Retinal pigment epithelial cell (primary cell): ENCODE data around the gene BRSK2.
"Not testable (repeated sequence)": the region's sequence is repeated elsewhere in the genome, so short reads cannot be mapped to it uniquely, and the experiment has no call there.

Source experiments
- DNase-seq: peaks from one replicate; pipeline ENCODE4 v3.0.0-alpha.2; 2010; ENCODE audit warnings: low read depth
- H3K4me3 ChIP-seq: 2 replicates; pipeline ENCODE4 v1.5.1; 2011; ENCODE audit warnings: mild to moderate bottlenecking, low read length, control low read depth, moderate library complexity
- CTCF ChIP-seq: conservative IDR thresholded peaks from 2 replicates; pipeline ENCODE4 v1.5.1; 2011; ENCODE audit warnings: low read depth, low read length, control low read depth, inconsistent platforms

BRSK2 gene

GRCh38 chr11:1345737-1346513 lies 43.8 kb upstream of the BRSK2 start:
- H3K4me3 ChIP-seq, result no peak overlapping the region

DNA sequence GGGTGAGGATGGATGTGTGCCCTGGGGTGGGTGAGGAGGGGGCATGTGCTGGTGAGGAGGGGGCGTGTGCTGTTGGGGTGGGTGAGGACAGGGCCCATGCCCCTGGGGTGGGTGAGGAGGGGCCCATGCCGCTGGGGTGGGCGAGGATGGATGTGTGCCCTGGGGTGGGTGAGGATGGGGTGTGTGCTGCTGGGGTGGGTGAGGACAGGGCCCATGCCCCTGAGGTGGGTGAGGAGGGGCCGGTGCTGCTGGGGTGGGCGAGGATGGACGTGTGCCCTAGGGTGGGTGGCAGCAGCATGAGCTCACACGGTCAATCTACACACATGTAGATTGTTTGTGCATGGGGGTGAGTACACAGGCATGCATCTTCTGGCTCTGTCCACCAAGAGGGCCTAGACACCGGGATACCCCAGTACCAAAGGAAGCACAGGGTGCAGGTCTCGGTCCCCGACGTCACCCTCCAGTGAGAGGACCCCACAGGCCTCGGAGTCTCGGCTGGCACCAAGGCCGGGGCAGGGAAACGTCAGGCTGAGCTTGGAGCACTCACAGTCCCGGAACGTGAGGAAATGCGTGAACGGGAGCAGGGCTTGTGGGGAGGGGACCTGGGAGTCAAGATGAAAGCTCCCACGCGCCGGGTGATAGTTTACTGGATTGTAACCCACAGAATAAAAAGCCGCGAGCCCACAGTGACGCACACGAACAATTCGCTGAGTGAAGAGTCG lies 42.9 kb upstream of the BRSK2 start:
- no peak for TF ChIP-seq CTCF

More at GRCh38 chr11:1345737-1346513, 43.8 kb upstream of the BRSK2 start:
- TF ChIP-seq CTCF, result no peak
- DNase-seq, result no peak

DNA sequence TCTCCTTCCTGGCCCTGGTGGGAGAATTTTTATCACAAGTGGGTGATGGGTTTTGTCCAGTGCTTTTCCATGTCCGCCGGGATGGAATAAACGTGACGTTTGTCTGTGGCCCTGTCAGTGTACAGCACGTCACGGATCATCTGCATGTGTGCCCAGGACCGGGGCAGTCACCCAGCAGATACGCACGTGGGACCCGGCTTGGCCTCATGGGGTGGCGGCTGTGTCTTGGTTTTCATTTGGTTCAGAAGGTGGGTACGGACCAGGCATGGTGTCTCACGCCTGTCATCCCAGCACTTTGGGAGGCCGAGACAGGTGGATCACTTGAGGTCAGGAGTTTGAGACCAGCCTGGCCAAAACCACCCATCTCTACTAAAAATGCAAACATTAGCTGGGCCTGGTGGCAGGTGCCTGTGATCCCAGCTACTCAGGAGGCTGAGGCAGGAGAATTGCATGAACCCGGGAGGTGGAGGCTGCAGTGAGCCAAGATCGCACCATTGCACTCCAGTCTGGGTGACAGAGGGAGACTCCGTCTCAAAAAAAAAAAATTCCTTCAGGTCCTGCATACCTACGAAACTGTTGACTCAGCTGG lies 42.2 kb upstream of the BRSK2 start:
- DNase-seq, H3K4me3 ChIP-seq: not testable (repeated sequence)

More for the DNA sequence above, 42.9 kb upstream of the BRSK2 start:
- no peak for DNase-seq
- no peak overlapping the region for H3K4me3 ChIP-seq

DNA sequence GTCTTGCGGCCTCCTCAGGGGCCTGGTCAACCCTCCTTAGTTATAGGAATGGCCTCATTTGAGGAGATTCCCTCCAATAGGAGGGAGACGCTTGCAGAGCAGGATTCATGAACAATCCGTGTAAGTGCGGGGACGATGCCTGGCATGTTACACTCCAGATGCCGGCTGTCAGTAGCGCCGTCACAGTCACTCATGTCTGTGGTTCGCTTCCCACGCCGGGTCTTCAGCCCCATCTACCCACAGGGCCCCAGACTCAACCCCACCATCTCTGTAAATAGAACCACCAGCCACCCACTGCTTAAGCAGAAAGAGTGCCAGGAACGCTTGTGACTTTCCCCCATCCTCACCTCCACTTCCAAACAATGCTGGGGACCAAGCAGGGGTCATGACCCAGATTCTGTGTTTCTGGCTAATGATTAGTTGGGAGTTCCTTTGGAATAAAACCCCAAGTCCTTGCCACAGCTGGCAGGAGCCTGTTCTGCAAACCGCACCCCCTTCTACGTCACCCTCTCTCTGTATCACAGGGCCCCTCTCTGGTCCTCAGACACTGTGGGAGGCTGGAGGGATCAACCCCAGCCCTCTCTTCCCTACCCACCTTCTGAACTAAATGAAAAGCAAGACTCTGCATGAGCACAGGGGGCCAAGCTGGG lies 41.5 kb upstream of the BRSK2 start:
- no peak overlapping the region for H3K4me3 ChIP-seq
- no peak for TF ChIP-seq CTCF
- no peak for DNase-seq

DNA sequence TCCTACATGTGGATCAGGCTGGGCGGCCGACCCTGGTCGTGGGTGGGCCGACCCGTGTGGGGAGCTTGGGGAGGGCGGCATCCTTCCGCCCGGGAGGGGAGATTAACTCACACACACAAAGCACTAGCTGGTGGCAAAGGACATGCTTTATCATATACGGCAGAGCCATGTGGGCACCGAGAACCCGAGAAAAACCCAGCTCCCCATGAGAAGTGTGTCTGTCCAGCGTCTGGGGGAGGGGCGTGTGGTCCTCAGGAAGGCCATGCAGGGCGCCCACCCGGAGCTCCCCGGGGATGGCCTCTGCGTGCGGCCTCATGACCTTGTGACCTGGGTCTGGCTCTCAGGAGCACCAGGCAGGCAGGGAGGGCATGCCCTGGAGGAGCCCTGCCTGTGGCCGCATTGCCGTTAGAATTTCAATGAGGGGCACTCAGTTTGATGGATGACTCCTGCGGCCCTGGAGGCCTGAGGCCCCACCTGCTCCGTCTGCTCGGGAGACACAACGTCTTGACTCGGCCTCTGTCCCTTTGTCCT lies 40.9 kb upstream of the BRSK2 start:
- no peak for DNase-seq
- H3K4me3 ChIP-seq, result no peak overlapping the region
- TF ChIP-seq CTCF, result no peak

- TF ChIP-seq CTCF, result no peak
- no peak overlapping the region for H3K4me3 ChIP-seq
- DNase-seq, result no peak
Measured at GRCh38 chr11:1349327-1350041, 40.2 kb upstream of the BRSK2 start.
